GM18861 (cell line): ENCODE measurements around the gene OR7A10.
"Not testable (repeated sequence)": the region's sequence is repeated elsewhere in the genome, so short reads cannot be mapped to it uniquely, and the experiment has no call there.

Experiments
- ATAC-seq: cut with Tn5 transposase; IDR thresholded peaks from one replicate; pipeline ENCODE4 v1.9.1; 2021; ENCODE audit not compliant: unreplicated experiment

Gene OR7A10

GRCh38 chr19:14796021-14796420 is 52.7 kb downstream of the OR7A10 start:
- ATAC-seq: no peak

DNA sequence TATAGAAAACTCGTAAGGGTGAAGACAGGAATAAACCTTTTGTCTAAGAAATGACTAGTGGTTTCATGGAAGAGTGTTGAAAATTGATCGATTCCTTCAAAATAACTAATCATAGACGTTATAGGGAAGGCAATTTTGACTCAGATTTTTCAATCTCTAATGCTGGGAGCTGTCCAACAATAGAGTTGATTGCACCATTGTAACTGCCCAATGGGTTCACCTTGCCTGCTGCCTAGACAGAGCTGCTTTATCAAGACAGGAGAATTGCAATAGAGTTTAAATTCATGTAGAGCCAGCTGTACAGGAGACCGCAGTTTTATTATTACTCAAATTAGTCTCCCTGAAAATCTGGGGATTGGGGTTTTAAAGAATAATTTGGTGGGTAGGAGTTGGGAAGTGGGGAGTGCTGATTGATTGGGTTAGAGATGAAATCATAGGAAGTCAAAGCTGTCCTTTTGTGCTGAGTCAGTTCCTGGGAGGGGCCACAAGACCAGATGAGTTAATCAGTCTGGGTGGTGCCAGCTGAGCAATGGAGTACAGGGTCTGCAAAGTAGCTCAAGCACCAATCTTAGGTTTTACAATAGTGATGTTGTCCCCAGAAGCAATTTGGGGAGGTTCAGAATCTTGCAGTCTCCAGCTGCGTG is 53.5 kb downstream of the OR7A10 start:
- ATAC-seq: no peak

- not testable (repeated sequence) for ATAC-seq
Measured at GRCh38 chr19:14792250-14792649, 56.5 kb downstream of the OR7A10 start.
